Measurements from ENCODE around the gene GJC1.
"Not testable (repeated sequence)": the region's sequence is repeated elsewhere in the genome, so short reads cannot be mapped to it uniquely, and the experiment has no call there.

- not testable (repeated sequence) for TF ChIP-seq SP1 (IDR thresholded peaks at IDR 0.05; ENCODE audit: low read depth, low read length); CHD7 (IDR thresholded peaks at IDR 0.05; ENCODE audit: insufficient replicate concordance, low read length)
Observed at GRCh38 chr17:44825236-44825635, 4.9 kb downstream of the GJC1 start.

Data from H1 (cell line).